Left ventricle myocardium inferior (tissue), 1 donor: ENCODE measurements around the gene TMC1. TPM values are rescaled to one million over a fixed set of nuclear protein-coding genes. Genes with fewer than 3 reads are reported as not detected.

Source experiments
- DNase-seq: peaks from one replicate; pipeline ENCODE4 v3.0.0-alpha.2; 2020
- H3K27ac ChIP-seq: fragments of 200-600 bp; replicated peaks from 2 replicates; pipeline ENCODE4 v1.8.0; 2021
- H3K27me3 ChIP-seq: fragments of 200-600 bp; 2 replicates; pipeline ENCODE4 v1.8.0; 2021; ENCODE audit warnings: low read depth
- H3K36me3 ChIP-seq: fragments of 200-600 bp; 2 replicates; pipeline ENCODE4 v1.8.0; 2021
- H3K4me1 ChIP-seq: fragments of 200-600 bp; 2 replicates; pipeline ENCODE4 v1.8.0; 2021
- H3K4me3 ChIP-seq: fragments of 200-600 bp; 2 replicates; pipeline ENCODE4 v1.8.0; 2021; ENCODE audit warnings: mild to moderate bottlenecking, moderate library complexity
- H3K9me3 ChIP-seq: fragments of 200-600 bp; replicated peaks from 2 replicates; pipeline ENCODE4 v1.8.0; 2021
- CTCF ChIP-seq: fragments of 200-600 bp; IDR thresholded peaks from 2 replicates; pipeline ENCODE4 v1.8.0; 2021; ENCODE audit warnings: antibody characterized with exemption, mild to moderate bottlenecking, borderline replicate concordance
- intact Hi-C: fragments of 100-400 bp; cut with micrococcal nuclease; formaldehyde crosslinking; loops from one replicate; pipeline ENCODE4 v1.11.0; 2022
- total RNA-seq: library from RNA; stranded (reverse); fragmentation: NEBNext Ultra II Directional; extraction: Animal tissue kit (Norgen Biotek cat#: 25700); gene quantifications from one replicate; pipeline ENCODE4 v1.2.1, GENCODE V29; 2021
- donor health status: DM: no; HTN: yes; CAD: no; lungs with severe emphysema.

TMC1 gene
- total RNA-seq, 1 donor from 2014 or later = 0.25 TPM

- no peak for DNase-seq
- H3K4me3 ChIP-seq = no peak overlapping the region
- H3K36me3 ChIP-seq = no peaks in the 10 kb centered on the region
- H3K4me1 ChIP-seq = no peaks in the 10 kb centered on the region
- H3K9me3 ChIP-seq = no peaks in the 10 kb centered on the region
- intact Hi-C loops = no loop called here
- no peaks in the 10 kb centered on the region for H3K27me3 ChIP-seq
- no peak overlapping the region for H3K27ac ChIP-seq
- TF ChIP-seq CTCF = no peak
These were observed 159.3 kb downstream of the TMC1 start for GRCh38 chr9:72680593-72681282.

DNA sequence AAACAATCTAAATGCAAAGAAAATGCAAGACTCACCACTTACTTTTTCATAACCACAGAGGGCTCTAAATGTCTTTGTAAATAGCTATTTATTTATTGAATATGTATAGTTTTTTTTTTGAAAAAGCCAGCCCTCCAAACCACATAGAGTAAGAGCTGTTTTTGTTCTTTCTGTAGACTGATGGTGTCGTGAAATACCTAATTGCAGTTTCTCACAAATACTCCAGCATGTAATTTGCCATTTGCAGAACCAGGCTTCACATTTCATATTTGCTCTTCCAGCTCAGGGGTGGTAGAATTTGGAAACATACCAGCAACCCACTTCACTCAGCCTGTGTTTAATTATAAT lies 159.8 kb downstream of the TMC1 start:
- Histone ChIP-seq H3K27ac (no peak overlapping the region), H3K4me3 (no peak overlapping the region), H3K36me3 (no peaks in the 10 kb centered on the region), H3K4me1 (no peaks in the 10 kb centered on the region), H3K27me3 (no peaks in the 10 kb centered on the region), H3K9me3 (no peaks in the 10 kb centered on the region)
- intact Hi-C loops = no loop called here
- TF ChIP-seq CTCF = no peak
- DNase-seq = no peak

DNA sequence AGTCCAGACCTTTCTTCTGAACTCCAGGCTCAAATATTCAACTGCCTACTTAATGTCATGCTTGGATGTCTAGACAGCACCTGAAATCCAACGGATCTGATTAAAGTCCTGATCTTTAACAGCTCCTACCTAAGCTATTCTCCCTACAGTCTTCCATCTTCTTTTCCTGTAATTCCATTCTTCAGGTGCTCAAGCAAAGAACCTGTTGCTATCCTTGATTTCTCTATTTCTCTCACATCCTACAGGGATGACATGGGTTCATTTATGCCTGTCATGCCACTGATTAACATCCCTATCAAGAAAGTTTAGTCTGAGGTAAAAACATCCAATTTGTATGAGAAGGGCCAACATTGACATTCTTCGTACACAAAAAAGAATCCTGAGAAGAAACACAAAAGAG lies 163.2 kb downstream of the TMC1 start:
- Histone ChIP-seq H3K36me3 (no peaks in the 10 kb centered on the region), H3K9me3 (no peaks in the 10 kb centered on the region), H3K27ac (no peak overlapping the region), H3K4me1 (no peaks in the 10 kb centered on the region), H3K4me3 (no peak overlapping the region), H3K27me3 (no peaks in the 10 kb centered on the region)
- intact Hi-C loops = no loop called here
- DNase-seq = no peak
- no peak for TF ChIP-seq CTCF

GRCh38 chr9:72685911-72686310 lies 164.5 kb downstream of the TMC1 start:
- Histone ChIP-seq H3K36me3 (no peaks in the 10 kb centered on the region), H3K27ac (no peak overlapping the region), H3K4me3 (no peak overlapping the region), H3K4me1 (no peaks in the 10 kb centered on the region), H3K9me3 (peaks cover 9% of the 10 kb centered on the region), H3K27me3 (no peaks in the 10 kb centered on the region)
- TF ChIP-seq CTCF = no peak
- DNase-seq = no peak
- intact Hi-C loops = no loop called here

- no peaks in the 10 kb centered on the region for H3K27me3 ChIP-seq
- intact Hi-C loops = no loop called here
- no peaks in the 10 kb centered on the region for H3K4me1 ChIP-seq
- no peak for DNase-seq
- no peaks in the 10 kb centered on the region for H3K36me3 ChIP-seq
- no peak overlapping the region for H3K27ac ChIP-seq
- H3K4me3 ChIP-seq = no peak overlapping the region
- H3K9me3 ChIP-seq = peaks cover 10% of the 10 kb centered on the region
- TF ChIP-seq CTCF = no peak
These were observed 165.9 kb downstream of the TMC1 start for GRCh38 chr9:72687331-72687730.
